ENCODE data around the gene IFNG. TPM values are rescaled to one million over a fixed set of nuclear protein-coding genes. Genes with fewer than 3 reads are reported as not detected.

The IFNG gene
- total and polyA plus RNA-seq, 9 donors: not detected

- Histone ChIP-seq H3K27ac (ENCODE audit: low read length) (no peak overlapping the region), H3K4me1 (ENCODE audit: control insufficient read depth, insufficient read depth, low read length) (no peaks in the 10 kb centered on the region), H3K4me3 (ENCODE audit: low read length) (no peak overlapping the region), H3K36me3 (ENCODE audit: control insufficient read depth, insufficient read depth, low read length) (no peaks in the 10 kb centered on the region), H3K27me3 (ENCODE audit: control insufficient read depth, insufficient read depth, low read length) (no peaks in the 10 kb centered on the region), H3K9me3 (replicated peaks; ENCODE audit: control insufficient read depth, low read depth, low read length) (no peaks in the 10 kb centered on the region)
- no CpG with 5 or more reads among the region's 1 CpG for WGBS (ENCODE audit: insufficient coverage)
- DNase-seq: no peak
These were observed 19.6 kb downstream of the IFNG start for GRCh38 chr12:68139941-68140340.

GRCh38 chr12:68139001-68139400 lies 20.5 kb downstream of the IFNG start:
- DNase-seq: no peak
- Histone ChIP-seq H3K27ac (ENCODE audit: low read length) (no peak overlapping the region), H3K4me1 (ENCODE audit: control insufficient read depth, insufficient read depth, low read length) (no peaks in the 10 kb centered on the region), H3K4me3 (ENCODE audit: low read length) (no peak overlapping the region), H3K9me3 (replicated peaks; ENCODE audit: control insufficient read depth, low read depth, low read length) (no peaks in the 10 kb centered on the region), H3K27me3 (ENCODE audit: control insufficient read depth, insufficient read depth, low read length) (no peaks in the 10 kb centered on the region), H3K36me3 (ENCODE audit: control insufficient read depth, insufficient read depth, low read length) (no peaks in the 10 kb centered on the region)
- no CpG with 5 or more reads among the region's 1 CpG for WGBS (ENCODE audit: insufficient coverage)

GRCh38 chr12:68138480-68138879 lies 21.1 kb downstream of the IFNG start:
- no peak overlapping the region for H3K4me3 ChIP-seq (ENCODE audit: low read length)
- no peak overlapping the region for H3K27ac ChIP-seq (ENCODE audit: low read length)
- 81% methylated on average over 2 of the region's 2 CpGs for WGBS (ENCODE audit: insufficient coverage)
- no peak for DNase-seq
- no peaks in the 10 kb centered on the region for H3K36me3 ChIP-seq (ENCODE audit: control insufficient read depth, insufficient read depth, low read length)
- H3K9me3 ChIP-seq (replicated peaks; ENCODE audit: control insufficient read depth, low read depth, low read length): no peaks in the 10 kb centered on the region
- H3K27me3 ChIP-seq (ENCODE audit: control insufficient read depth, insufficient read depth, low read length): no peaks in the 10 kb centered on the region
- H3K4me1 ChIP-seq (ENCODE audit: control insufficient read depth, insufficient read depth, low read length): no peaks in the 10 kb centered on the region

- no peak overlapping the region for H3K27ac ChIP-seq (ENCODE audit: low read length)
- WGBS (ENCODE audit: insufficient coverage): 8% methylated on average over 2 of the region's 3 CpGs
- DNase-seq: no peak
These were observed 22.2 kb downstream of the IFNG start for GRCh38 chr12:68137335-68137830.

GRCh38 chr12:68135520-68135919 lies 24.0 kb downstream of the IFNG start:
- 57% methylated on average over 1 of the region's 3 CpGs for WGBS (ENCODE audit: insufficient coverage)
- H3K9me3 ChIP-seq (replicated peaks; ENCODE audit: control insufficient read depth, low read depth, low read length): peaks cover 10% of the 10 kb centered on the region
- no peak for DNase-seq
- no peak overlapping the region for H3K27ac ChIP-seq (ENCODE audit: low read length)
- no peak overlapping the region for H3K4me3 ChIP-seq (ENCODE audit: low read length)
- no peaks in the 10 kb centered on the region for H3K4me1 ChIP-seq (ENCODE audit: control insufficient read depth, insufficient read depth, low read length)
- no peaks in the 10 kb centered on the region for H3K36me3 ChIP-seq (ENCODE audit: control insufficient read depth, insufficient read depth, low read length)
- H3K27me3 ChIP-seq (ENCODE audit: control insufficient read depth, insufficient read depth, low read length): no peaks in the 10 kb centered on the region

More at GRCh38 chr12:68137335-68137830, 22.2 kb downstream of the IFNG start:
- Histone ChIP-seq H3K27me3 (ENCODE audit: control insufficient read depth, insufficient read depth, low read length) (no peaks in the 10 kb centered on the region), H3K4me3 (ENCODE audit: low read length) (no peak overlapping the region), H3K9me3 (replicated peaks; ENCODE audit: control insufficient read depth, low read depth, low read length) (no peaks in the 10 kb centered on the region), H3K36me3 (ENCODE audit: control insufficient read depth, insufficient read depth, low read length) (no peaks in the 10 kb centered on the region), H3K4me1 (ENCODE audit: control insufficient read depth, insufficient read depth, low read length) (no peaks in the 10 kb centered on the region)

GRCh38 chr12:68131867-68132414 lies 27.6 kb downstream of the IFNG start:
- no peaks in the 10 kb centered on the region for H3K36me3 ChIP-seq (ENCODE audit: control insufficient read depth, insufficient read depth, low read length)
- peaks cover 12% of the 10 kb centered on the region for H3K9me3 ChIP-seq (replicated peaks; ENCODE audit: control insufficient read depth, low read depth, low read length)
- no peak overlapping the region for H3K4me3 ChIP-seq (ENCODE audit: low read length)
- WGBS (ENCODE audit: insufficient coverage): 89% methylated on average over 4 of the region's 5 CpGs
- H3K27me3 ChIP-seq (ENCODE audit: control insufficient read depth, insufficient read depth, low read length): no peaks in the 10 kb centered on the region
- no peaks in the 10 kb centered on the region for H3K4me1 ChIP-seq (ENCODE audit: control insufficient read depth, insufficient read depth, low read length)
- no peak for DNase-seq
- no peak overlapping the region for H3K27ac ChIP-seq (ENCODE audit: low read length)

- 60% methylated on average over 1 of the region's 2 CpGs for WGBS (ENCODE audit: insufficient coverage)
- Histone ChIP-seq H3K4me3 (ENCODE audit: low read length) (no peak overlapping the region), H3K9me3 (replicated peaks; ENCODE audit: control insufficient read depth, low read depth, low read length) (peaks cover 12% of the 10 kb centered on the region)
These were observed 29.6 kb downstream of the IFNG start for GRCh38 chr12:68129979-68130378.

GRCh38 chr12:68122236-68122920 lies 37.2 kb downstream of the IFNG start:
- Histone ChIP-seq H3K4me3 (ENCODE audit: low read length) (no peak overlapping the region), H3K4me1 (ENCODE audit: control insufficient read depth, insufficient read depth, low read length) (no peaks in the 10 kb centered on the region), H3K9me3 (replicated peaks; ENCODE audit: control insufficient read depth, low read depth, low read length) (no peaks in the 10 kb centered on the region), H3K27ac (ENCODE audit: low read length) (no peak overlapping the region), H3K27me3 (ENCODE audit: control insufficient read depth, insufficient read depth, low read length) (no peaks in the 10 kb centered on the region), H3K36me3 (ENCODE audit: control insufficient read depth, insufficient read depth, low read length) (no peaks in the 10 kb centered on the region)
- no peak for DNase-seq
- WGBS (ENCODE audit: insufficient coverage): no CpG with 5 or more reads among the region's 3 CpGs

More at GRCh38 chr12:68129979-68130378, 29.6 kb downstream of the IFNG start:
- DNase-seq: no peak
- no peaks in the 10 kb centered on the region for H3K36me3 ChIP-seq (ENCODE audit: control insufficient read depth, insufficient read depth, low read length)
- no peaks in the 10 kb centered on the region for H3K27me3 ChIP-seq (ENCODE audit: control insufficient read depth, insufficient read depth, low read length)
- no peaks in the 10 kb centered on the region for H3K4me1 ChIP-seq (ENCODE audit: control insufficient read depth, insufficient read depth, low read length)
- H3K27ac ChIP-seq (ENCODE audit: low read length): no peak overlapping the region

- WGBS (ENCODE audit: insufficient coverage): 100% methylated on average over 1 of the region's 1 CpG
- H3K36me3 ChIP-seq (ENCODE audit: control insufficient read depth, insufficient read depth, low read length): no peaks in the 10 kb centered on the region
- H3K27me3 ChIP-seq (ENCODE audit: control insufficient read depth, insufficient read depth, low read length): no peaks in the 10 kb centered on the region
- H3K9me3 ChIP-seq (replicated peaks; ENCODE audit: control insufficient read depth, low read depth, low read length): no peaks in the 10 kb centered on the region
- H3K4me1 ChIP-seq (ENCODE audit: control insufficient read depth, insufficient read depth, low read length): no peaks in the 10 kb centered on the region
- no peak for DNase-seq
- H3K4me3 ChIP-seq (ENCODE audit: low read length): no peak overlapping the region
- no peak overlapping the region for H3K27ac ChIP-seq (ENCODE audit: low read length)
These were observed 38.4 kb downstream of the IFNG start for GRCh38 chr12:68121143-68121542.

GRCh38 chr12:68119724-68120211 lies 39.8 kb downstream of the IFNG start:
- Histone ChIP-seq H3K9me3 (replicated peaks; ENCODE audit: control insufficient read depth, low read depth, low read length) (no peaks in the 10 kb centered on the region), H3K36me3 (ENCODE audit: control insufficient read depth, insufficient read depth, low read length) (no peaks in the 10 kb centered on the region), H3K4me3 (ENCODE audit: low read length) (no peak overlapping the region), H3K4me1 (ENCODE audit: control insufficient read depth, insufficient read depth, low read length) (no peaks in the 10 kb centered on the region), H3K27ac (ENCODE audit: low read length) (no peak overlapping the region), H3K27me3 (ENCODE audit: control insufficient read depth, insufficient read depth, low read length) (no peaks in the 10 kb centered on the region)
- DNase-seq: no peak
- 89% methylated on average over 4 of the region's 4 CpGs for WGBS (ENCODE audit: insufficient coverage)

Measured in muscle of leg (tissue), 11 donors.